ENCODE results near the gene TSC22D2. TPM values are rescaled to one million over a fixed set of nuclear protein-coding genes. Genes with fewer than 3 reads are reported as not detected.

TSC22D2 gene
- total and polyA plus RNA-seq, 2 experiments from 2014 or later: 34.9 to 38.8 TPM

- no peak for DNase-seq (ENCODE audit: low spot score)
- peaks cover 11% of the 10 kb centered on the region for H3K4me1 ChIP-seq (ENCODE audit: insufficient read depth)
- WGBS (ENCODE audit: low lambda C conversion rate, missing lambda C conversion rate): 69% methylated on average over 3 of the region's 3 CpGs
- no peak overlapping the region for H2AFZ ChIP-seq
- H3K9me3 ChIP-seq (ENCODE audit: low read depth): no peaks in the 10 kb centered on the region
- H3K79me2 ChIP-seq: peaks cover 100% of the 10 kb centered on the region
- TF ChIP-seq EZH2 (IDR thresholded peaks at IDR 0.05; ENCODE audit: borderline replicate concordance) (no peak), EZH2phosphoT487 (IDR thresholded peaks at IDR 0.05; ENCODE audit: low read depth, severe bottlenecking, unreplicated experiment) (no peak), CTCF (IDR thresholded peaks at IDR 0.05; ENCODE audit: poor library complexity) (no peak)
- no peak overlapping the region for H3K4me3 ChIP-seq
- H3K27me3 ChIP-seq: no peaks in the 10 kb centered on the region
- peaks cover 94% of the 10 kb centered on the region for H4K20me1 ChIP-seq (ENCODE audit: insufficient read depth, poor library complexity, severe bottlenecking)
- no peaks in the 10 kb centered on the region for H3K9me2 ChIP-seq (replicated peaks; ENCODE audit: insufficient read depth)
- H3K4me2 ChIP-seq: no peak overlapping the region
- no peaks in the 10 kb centered on the region for H3K36me3 ChIP-seq (replicated peaks; ENCODE audit: insufficient read depth, low read depth)
- H3K27ac ChIP-seq: no peak overlapping the region
These were observed 13.2 kb downstream of the TSC22D2 start for GRCh38 chr3:150421256-150421655.

- TF ChIP-seq EZH2 (IDR thresholded peaks at IDR 0.05; ENCODE audit: borderline replicate concordance): no peak
- no peak for TF ChIP-seq EZH2phosphoT487 (IDR thresholded peaks at IDR 0.05; ENCODE audit: low read depth, severe bottlenecking, unreplicated experiment)
- TF ChIP-seq CTCF (IDR thresholded peaks at IDR 0.05; ENCODE audit: poor library complexity): no peak
- Histone ChIP-seq H3K4me1 (ENCODE audit: insufficient read depth) (peaks cover 11% of the 10 kb centered on the region), H4K20me1 (ENCODE audit: insufficient read depth, poor library complexity, severe bottlenecking) (peaks cover 91% of the 10 kb centered on the region), H3K79me2 (peaks cover 100% of the 10 kb centered on the region), H3K4me3 (no peak overlapping the region), H3K27ac (no peak overlapping the region), H3K4me2 (no peak overlapping the region), H3K9me2 (replicated peaks; ENCODE audit: insufficient read depth) (no peaks in the 10 kb centered on the region), H3K27me3 (no peaks in the 10 kb centered on the region), H3K9me3 (ENCODE audit: low read depth) (no peaks in the 10 kb centered on the region), H2AFZ (no peak overlapping the region), H3K36me3 (replicated peaks; ENCODE audit: insufficient read depth, low read depth) (no peaks in the 10 kb centered on the region)
- DNase-seq (ENCODE audit: low spot score): no peak
- 70% methylated on average over 3 of the region's 3 CpGs for WGBS (ENCODE audit: low lambda C conversion rate, missing lambda C conversion rate)
These were observed 13.9 kb downstream of the TSC22D2 start for GRCh38 chr3:150421799-150422548.

GRCh38 chr3:150422907-150423306 is 14.8 kb downstream of the TSC22D2 start:
- H4K20me1 ChIP-seq (ENCODE audit: insufficient read depth, poor library complexity, severe bottlenecking): peaks cover 89% of the 10 kb centered on the region
- no peaks in the 10 kb centered on the region for H3K9me2 ChIP-seq (replicated peaks; ENCODE audit: insufficient read depth)
- H3K4me2 ChIP-seq: no peak overlapping the region
- H3K27me3 ChIP-seq: no peaks in the 10 kb centered on the region
- no peak overlapping the region for H2AFZ ChIP-seq
- peaks cover 11% of the 10 kb centered on the region for H3K4me1 ChIP-seq (ENCODE audit: insufficient read depth)
- no peak overlapping the region for H3K27ac ChIP-seq
- H3K79me2 ChIP-seq: peaks cover 100% of the 10 kb centered on the region
- no peaks in the 10 kb centered on the region for H3K9me3 ChIP-seq (ENCODE audit: low read depth)
- 90% methylated on average over 4 of the region's 4 CpGs for WGBS (ENCODE audit: low lambda C conversion rate, missing lambda C conversion rate)
- no peak for TF ChIP-seq CTCF (IDR thresholded peaks at IDR 0.05; ENCODE audit: poor library complexity)
- TF ChIP-seq EZH2 (IDR thresholded peaks at IDR 0.05; ENCODE audit: borderline replicate concordance): no peak
- TF ChIP-seq EZH2phosphoT487 (IDR thresholded peaks at IDR 0.05; ENCODE audit: low read depth, severe bottlenecking, unreplicated experiment): no peak
- DNase-seq (ENCODE audit: low spot score): no peak
- H3K36me3 ChIP-seq (replicated peaks; ENCODE audit: insufficient read depth, low read depth): no peaks in the 10 kb centered on the region
- no peak overlapping the region for H3K4me3 ChIP-seq
